ENCODE data around the gene RNASE12.

RNASE12 gene

GRCh38 chr14:20620798-20621478 is 29.8 kb upstream of the RNASE12 start:
- no peak for TF ChIP-seq GATA3 (IDR thresholded peaks at IDR 0.05; ENCODE audit: low read depth, low read length)
- no peak for TF ChIP-seq GATA2 (IDR thresholded peaks at IDR 0.05; ENCODE audit: low read depth, low read length)

- TF ChIP-seq GATA3 (IDR thresholded peaks at IDR 0.05; ENCODE audit: low read depth, low read length), result no peak
- TF ChIP-seq GATA2 (IDR thresholded peaks at IDR 0.05; ENCODE audit: low read depth, low read length), result no peak
These were observed 27.1 kb upstream of the RNASE12 start for GRCh38 chr14:20618271-20618749.

- no peak for TF ChIP-seq GATA2 (IDR thresholded peaks at IDR 0.05; ENCODE audit: low read depth, low read length)
- TF ChIP-seq GATA3 (IDR thresholded peaks at IDR 0.05; ENCODE audit: low read depth, low read length), result no peak
These were observed 26.2 kb upstream of the RNASE12 start for GRCh38 chr14:20617138-20618003.

GRCh38 chr14:20615996-20616395 is 24.8 kb upstream of the RNASE12 start:
- TF ChIP-seq GATA2 (IDR thresholded peaks at IDR 0.05; ENCODE audit: low read depth, low read length) (no peak), GATA3 (IDR thresholded peaks at IDR 0.05; ENCODE audit: low read depth, low read length) (no peak)

GRCh38 chr14:20614038-20614840 is 23.1 kb upstream of the RNASE12 start:
- TF ChIP-seq GATA2 (IDR thresholded peaks at IDR 0.05; ENCODE audit: low read depth, low read length) (no peak), GATA3 (IDR thresholded peaks at IDR 0.05; ENCODE audit: low read depth, low read length) (no peak)

GRCh38 chr14:20613094-20614037 is 22.2 kb upstream of the RNASE12 start:
- no peak for TF ChIP-seq GATA3 (IDR thresholded peaks at IDR 0.05; ENCODE audit: low read depth, low read length)

GRCh38 chr14:20612403-20612802 is 21.2 kb upstream of the RNASE12 start:
- no peak for TF ChIP-seq GATA2 (IDR thresholded peaks at IDR 0.05; ENCODE audit: low read depth, low read length)

- TF ChIP-seq GATA2 (IDR thresholded peaks at IDR 0.05; ENCODE audit: low read depth, low read length), result no peak
- no peak for TF ChIP-seq GATA3 (IDR thresholded peaks at IDR 0.05; ENCODE audit: low read depth, low read length)
These were observed 20.1 kb upstream of the RNASE12 start for GRCh38 chr14:20611277-20611676.

- TF ChIP-seq GATA3 (IDR thresholded peaks at IDR 0.05; ENCODE audit: low read depth, low read length) (no peak), GATA2 (IDR thresholded peaks at IDR 0.05; ENCODE audit: low read depth, low read length) (no peak)
These were observed 19.0 kb upstream of the RNASE12 start for GRCh38 chr14:20610002-20610765.

- TF ChIP-seq GATA3 (IDR thresholded peaks at IDR 0.05; ENCODE audit: low read depth, low read length), result no peak
- no peak for TF ChIP-seq GATA2 (IDR thresholded peaks at IDR 0.05; ENCODE audit: low read depth, low read length)
These were observed 18.2 kb upstream of the RNASE12 start for GRCh38 chr14:20609215-20610001.

- TF ChIP-seq GATA3 (IDR thresholded peaks at IDR 0.05; ENCODE audit: low read depth, low read length), result no peak
- no peak for TF ChIP-seq GATA2 (IDR thresholded peaks at IDR 0.05; ENCODE audit: low read depth, low read length)
These were observed 17.4 kb upstream of the RNASE12 start for GRCh38 chr14:20608383-20609110.
